SIG-M5 (cell line): ENCODE measurements around the gene UROC1.

Source experiments
- DNase-seq: peaks from one replicate; lab custom pipeline; 2025; lab: John Stamatoyannopoulos, UW

Gene UROC1

GRCh38 chr3:126530171-126531050, 12.8 kb upstream of the UROC1 start:
- peak; percentile 69 for DNase-seq

GRCh38 chr3:126529585-126530170, 12.1 kb upstream of the UROC1 start:
- DNase-seq, result no peak

- DNase-seq, result peak; percentile 45
These were observed 11.4 kb upstream of the UROC1 start for GRCh38 chr3:126528800-126529541.

- no peak for DNase-seq
These were observed 10.8 kb upstream of the UROC1 start for GRCh38 chr3:126528419-126528799.

- DNase-seq, result no peak
These were observed 10.1 kb upstream of the UROC1 start for GRCh38 chr3:126527455-126528211.

GRCh38 chr3:126527006-126527405, 9.4 kb upstream of the UROC1 start:
- DNase-seq, result no peak

GRCh38 chr3:126526668-126527005, 9.1 kb upstream of the UROC1 start:
- no peak for DNase-seq

GRCh38 chr3:126525853-126526667, 8.5 kb upstream of the UROC1 start:
- no peak for DNase-seq

- no peak for DNase-seq
These were observed 7.7 kb upstream of the UROC1 start for GRCh38 chr3:126525091-126525852.

- DNase-seq, result no peak
These were observed 6.9 kb upstream of the UROC1 start for GRCh38 chr3:126524429-126524988.

- DNase-seq, result no peak
These were observed 6.3 kb upstream of the UROC1 start, which contains the start of gene CHST13 for GRCh38 chr3:126523745-126524428. Gene CHST13, plus strand, starts transcription at chr3:126524155. Its CDS starts 178 bp downstream, at chr3:126524333.

- DNase-seq, result no peak
These were observed 4.8 kb upstream of the UROC1 start for GRCh38 chr3:126522363-126522788.

GRCh38 chr3:126521122-126521891, 3.7 kb upstream of the UROC1 start:
- no peak for DNase-seq

- no peak for DNase-seq
These were observed 2.2 kb upstream of the UROC1 start for GRCh38 chr3:126519506-126520455.

- DNase-seq, result no peak
These were observed 1.2 kb upstream of the UROC1 start for GRCh38 chr3:126518779-126519177.

GRCh38 chr3:126517986-126518778, 609 bp upstream of the UROC1 start:
- DNase-seq, result no peak

- no peak for DNase-seq
These were observed 660 bp downstream of the UROC1 start for GRCh38 chr3:126516936-126517290.
